Colon (tissue), 2 donors: ENCODE data around the gene RPUSD4.

ENCODE experiments used
- FAIRE-seq: peaks from 2 replicates; lab custom pipeline; 2012; peaks lifted over from hg19 to GRCh38; lab: Jason Lieb, UNC
- donor health status: control.
- donor health status: control.

Gene RPUSD4

GRCh38 chr11:126182787-126183445, 28.5 kb downstream of the RPUSD4 start:
- no peak for FAIRE-seq

- FAIRE-seq, result no peak
Observed at GRCh38 chr11:126181939-126182730, 29.3 kb downstream of the RPUSD4 start.

- no peak for FAIRE-seq
Observed at GRCh38 chr11:126176853-126177470, 34.5 kb downstream of the RPUSD4 start.

GRCh38 chr11:126175393-126175792, 36.1 kb downstream of the RPUSD4 start:
- FAIRE-seq, result no peak

- no peak for FAIRE-seq
Observed at GRCh38 chr11:126174816-126175215, 36.6 kb downstream of the RPUSD4 start.

GRCh38 chr11:126173257-126173656, 38.2 kb downstream of the RPUSD4 start:
- no peak for FAIRE-seq

GRCh38 chr11:126172596-126173038, 38.8 kb downstream of the RPUSD4 start:
- no peak for FAIRE-seq

GRCh38 chr11:126169291-126169690, 42.2 kb downstream of the RPUSD4 start:
- FAIRE-seq, result no peak

GRCh38 chr11:126167488-126167887, 44.0 kb downstream of the RPUSD4 start:
- no peak for FAIRE-seq

- no peak for FAIRE-seq
Observed at GRCh38 chr11:126166413-126166812, 45.0 kb downstream of the RPUSD4 start.

- FAIRE-seq, result no peak
Observed at GRCh38 chr11:126165757-126166156, 45.7 kb downstream of the RPUSD4 start.

GRCh38 chr11:126165311-126165720, 46.1 kb downstream of the RPUSD4 start:
- no peak for FAIRE-seq

GRCh38 chr11:126164781-126165180, 46.7 kb downstream of the RPUSD4 start:
- no peak for FAIRE-seq

- FAIRE-seq, result no peak
Observed at GRCh38 chr11:126163779-126164178, 47.7 kb downstream of the RPUSD4 start.

GRCh38 chr11:126163074-126163700, 48.3 kb downstream of the RPUSD4 start:
- no peak for FAIRE-seq

- FAIRE-seq, result no peak
Observed at GRCh38 chr11:126162306-126163030, 49.0 kb downstream of the RPUSD4 start.

- FAIRE-seq, result no peak
Observed at GRCh38 chr11:126161023-126161391, 50.4 kb downstream of the RPUSD4 start.

GRCh38 chr11:126160345-126161022, 51.0 kb downstream of the RPUSD4 start:
- no peak for FAIRE-seq

- FAIRE-seq, result no peak
Observed at GRCh38 chr11:126159719-126160344, 51.6 kb downstream of the RPUSD4 start.

- no peak for FAIRE-seq
Observed at GRCh38 chr11:126158054-126158791, 53.2 kb downstream of the RPUSD4 start.
